Trophoblast cell (in vitro differentiated cells and primary cell): ENCODE data around the gene SELENOO.
A peak's percentile ranks its signal among the peaks of the same experiment; 100 is the strongest.

Experiments used
- DNase-seq, 2 donors: peaks; one replicate each; pipeline ENCODE4 v3.0.0-alpha.2; 2016
- H2AFZ ChIP-seq: 2 replicates; pipeline ENCODE4 v1.6.1; 2013; ENCODE audit warnings: low read length, moderate library complexity, mild to moderate bottlenecking; ENCODE audit not compliant: insufficient read depth, poor library complexity
- H2AK5ac ChIP-seq: 2 replicates; pipeline ENCODE4 v1.6.1; 2013; ENCODE audit warnings: mild to moderate bottlenecking, low read length
- H2BK120ac ChIP-seq: 2 replicates; pipeline ENCODE4 v1.6.1; 2013; ENCODE audit warnings: low read length, mild to moderate bottlenecking, moderate library complexity; ENCODE audit not compliant: insufficient read depth, poor library complexity
- H2BK12ac ChIP-seq: 2 replicates; pipeline ENCODE4 v1.6.1; 2013; ENCODE audit warnings: mild to moderate bottlenecking, low read length, moderate library complexity
- H2BK5ac ChIP-seq: 2 replicates; pipeline ENCODE4 v1.6.1; 2013; ENCODE audit warnings: low read length, low read depth, moderate library complexity, mild to moderate bottlenecking; ENCODE audit not compliant: poor library complexity
- H3K14ac ChIP-seq: 2 replicates; pipeline ENCODE4 v1.6.1; 2013; ENCODE audit warnings: mild to moderate bottlenecking, low read length
- H3K18ac ChIP-seq: 2 replicates; pipeline ENCODE4 v1.6.1; 2013; ENCODE audit warnings: mild to moderate bottlenecking, low read length
- H3K23ac ChIP-seq: 2 replicates; pipeline ENCODE4 v1.6.1; 2013; ENCODE audit warnings: low read length
- H3K27ac ChIP-seq: 2 replicates; pipeline ENCODE4 v1.5.1; 2013; ENCODE audit warnings: low read depth, mild to moderate bottlenecking, inconsistent platforms, low read length, moderate library complexity
- H3K27me3 ChIP-seq: 2 replicates; pipeline ENCODE4 v1.6.1; 2013; ENCODE audit warnings: inconsistent platforms, mild to moderate bottlenecking, low read length, moderate library complexity; ENCODE audit not compliant: insufficient read depth
- H3K36me3 ChIP-seq, 2 experiments: 1 replicate in 1 of 2; 2 replicates in 1 of 2; pipeline ENCODE4 v1.6.1; 2013; ENCODE audit warnings: low read length in 2 of 2, mild to moderate bottlenecking in 2 of 2, moderate library complexity in 1 of 2; ENCODE audit not compliant: insufficient read depth in 2 of 2, control insufficient read depth in 1 of 2
- H3K4ac ChIP-seq: 2 replicates; pipeline ENCODE4 v1.6.1; 2013; ENCODE audit warnings: low read depth, mild to moderate bottlenecking, low read length, moderate library complexity
- H3K4me1 ChIP-seq, 2 experiments: 1 replicate in 1 of 2; 2 replicates in 1 of 2; pipeline ENCODE4 v1.6.1; 2013; ENCODE audit warnings: low read length in 2 of 2, mild to moderate bottlenecking in 2 of 2, moderate library complexity in 1 of 2; ENCODE audit not compliant: insufficient read depth in 2 of 2, control insufficient read depth in 1 of 2
- H3K4me2 ChIP-seq: 2 replicates; pipeline ENCODE4 v1.6.1; 2013; ENCODE audit warnings: inconsistent platforms, mild to moderate bottlenecking, low read length, moderate library complexity
- H3K4me3 ChIP-seq: 2 replicates; pipeline ENCODE4 v1.5.1; 2013; ENCODE audit warnings: mild to moderate bottlenecking, low read depth, low read length, inconsistent platforms
- H3K79me1 ChIP-seq: one replicate; pipeline ENCODE4 v1.6.1; 2013; ENCODE audit warnings: low read length
- H3K79me2 ChIP-seq: 2 replicates; pipeline ENCODE4 v1.6.1; 2013; ENCODE audit warnings: low read length, mild to moderate bottlenecking; ENCODE audit not compliant: control insufficient read depth, insufficient read depth, poor library complexity
- H3K9ac ChIP-seq: 2 replicates; pipeline ENCODE4 v1.6.1; 2013; ENCODE audit warnings: mild to moderate bottlenecking, low read length
- H3K9me3 ChIP-seq: 2 replicates; pipeline ENCODE4 v1.6.1; 2013; ENCODE audit warnings: low read depth, mild to moderate bottlenecking, control low read depth, inconsistent platforms, low read length; ENCODE audit not compliant: insufficient read depth
- H4K12ac ChIP-seq: 2 replicates; pipeline ENCODE4 v1.6.1; 2013; ENCODE audit warnings: low read depth, mild to moderate bottlenecking, low read length, moderate library complexity
- H4K8ac ChIP-seq: 2 replicates; pipeline ENCODE4 v1.6.1; 2013; ENCODE audit warnings: low read depth, mild to moderate bottlenecking, low read length, moderate library complexity
- H4K91ac ChIP-seq: one replicate; pipeline ENCODE4 v1.6.1; 2013; ENCODE audit warnings: low read depth, mild to moderate bottlenecking, low read length, moderate library complexity
- WGBS: extraction: QIAGEN DNeasy Blood & Tissue Kit; methylation state at CpG from one replicate; pipeline ENCODE4 v1.1.7; 2013; ENCODE audit warnings: missing lambda C conversion rate; ENCODE audit not compliant: insufficient read length, insufficient coverage; ENCODE audit errors: extremely low coverage; 5-methylcytosine and 5-hydroxymethylcytosine counted together

The SELENOO gene

DNA sequence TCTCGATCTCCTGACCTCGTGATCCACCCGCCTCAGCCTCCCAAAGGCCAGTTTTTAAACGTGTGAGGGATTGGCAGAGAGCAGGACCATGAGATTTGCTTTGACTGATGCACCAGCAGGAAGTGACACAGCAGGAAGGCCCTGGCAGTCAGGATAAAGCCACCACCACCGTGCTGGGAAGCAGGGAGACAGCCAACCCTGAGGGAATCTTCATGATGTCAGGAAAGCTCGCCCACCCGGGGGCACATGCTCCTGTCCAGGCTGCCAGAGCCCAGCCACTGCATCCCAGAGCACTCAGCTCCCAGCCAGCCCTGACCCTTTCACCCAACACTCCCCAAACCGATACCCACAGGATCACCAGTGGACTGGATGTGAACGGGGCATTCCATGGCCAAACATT is 37.9 kb downstream of the SELENOO start:
- Histone ChIP-seq H3K9me3 (peaks cover 19% of the 10 kb centered on the region), H3K4me1 (peaks cover 3 to 7% of the 10 kb centered on the region in 2 experiments), H3K4ac (no peak overlapping the region), H2AK5ac (no peak overlapping the region), H2BK12ac (no peak overlapping the region), H4K91ac (no peak overlapping the region), H4K8ac (no peak overlapping the region), H3K18ac (no peak overlapping the region), H3K27me3 (no peaks in the 10 kb centered on the region), H3K79me2 (peaks cover 2% of the 10 kb centered on the region), H2BK5ac (no peak overlapping the region), H3K36me3 (peaks cover 16 to 18% of the 10 kb centered on the region in 2 experiments), H3K14ac (no peak overlapping the region), H3K23ac (no peak overlapping the region), H3K4me2 (no peak overlapping the region), H2AFZ (no peak overlapping the region), H3K4me3 (no peak overlapping the region), H3K9ac (no peak overlapping the region), H2BK120ac (no peak overlapping the region), H3K79me1 (no peaks in the 10 kb centered on the region), H3K27ac (no peak overlapping the region), H4K12ac (no peak overlapping the region)
- no CpG with 5 or more reads among the region's 9 CpGs for WGBS
- DNase-seq, result no peak

DNA sequence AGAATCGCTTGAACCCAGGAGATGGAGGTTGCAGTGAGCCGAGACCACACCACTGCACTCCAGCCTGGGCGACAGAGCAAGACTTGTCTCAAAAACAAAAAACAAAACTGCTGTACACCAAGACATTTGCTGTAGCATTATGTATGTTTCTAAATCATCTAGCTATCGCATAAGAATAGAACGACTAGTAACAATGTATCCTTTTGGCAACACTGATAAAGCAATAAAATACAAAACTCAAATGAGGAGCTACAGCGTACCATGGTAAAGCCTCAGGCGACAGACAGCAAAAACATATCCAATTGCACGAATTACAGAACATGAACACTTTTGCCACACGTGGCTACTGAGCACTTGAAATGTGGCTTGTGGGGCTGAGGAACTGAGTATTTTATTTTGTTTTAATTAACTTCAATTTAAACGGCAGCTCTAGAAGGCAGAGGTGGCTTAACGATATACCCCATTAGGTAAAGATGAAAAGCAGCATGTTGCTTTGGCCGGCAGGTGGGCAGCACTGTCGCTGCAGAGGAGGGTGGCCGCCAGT is 41.7 kb downstream of the SELENOO start:
- H3K27ac ChIP-seq, result no peak overlapping the region
- no peak for DNase-seq
- peaks cover 11% of the 10 kb centered on the region for H3K79me2 ChIP-seq
- peaks cover 10 to 18% of the 10 kb centered on the region in 2 experiments for H3K4me1 ChIP-seq
- H3K4ac ChIP-seq, result no peak overlapping the region
- no peak overlapping the region for H4K8ac ChIP-seq
- H2BK120ac ChIP-seq, result no peak overlapping the region
- H4K12ac ChIP-seq, result no peak overlapping the region
- H2BK12ac ChIP-seq, result no peak overlapping the region
- H3K4me2 ChIP-seq, result no peak overlapping the region
- no peak overlapping the region for H3K9ac ChIP-seq
- peaks cover 26 to 30% of the 10 kb centered on the region in 2 experiments for H3K36me3 ChIP-seq
- no peak overlapping the region for H2AK5ac ChIP-seq
- H3K18ac ChIP-seq, result no peak overlapping the region
- H3K14ac ChIP-seq, result no peak overlapping the region
- no peak overlapping the region for H2BK5ac ChIP-seq
- H3K4me3 ChIP-seq, result no peak overlapping the region
- H3K79me1 ChIP-seq, result peaks cover 7% of the 10 kb centered on the region
- no peak overlapping the region for H3K23ac ChIP-seq
- WGBS, result no CpG with 5 or more reads among the region's 14 CpGs
- H3K9me3 ChIP-seq, result peaks cover 2% of the 10 kb centered on the region
- no peak overlapping the region for H2AFZ ChIP-seq
- no peak overlapping the region for H4K91ac ChIP-seq
- no peaks in the 10 kb centered on the region for H3K27me3 ChIP-seq

DNA sequence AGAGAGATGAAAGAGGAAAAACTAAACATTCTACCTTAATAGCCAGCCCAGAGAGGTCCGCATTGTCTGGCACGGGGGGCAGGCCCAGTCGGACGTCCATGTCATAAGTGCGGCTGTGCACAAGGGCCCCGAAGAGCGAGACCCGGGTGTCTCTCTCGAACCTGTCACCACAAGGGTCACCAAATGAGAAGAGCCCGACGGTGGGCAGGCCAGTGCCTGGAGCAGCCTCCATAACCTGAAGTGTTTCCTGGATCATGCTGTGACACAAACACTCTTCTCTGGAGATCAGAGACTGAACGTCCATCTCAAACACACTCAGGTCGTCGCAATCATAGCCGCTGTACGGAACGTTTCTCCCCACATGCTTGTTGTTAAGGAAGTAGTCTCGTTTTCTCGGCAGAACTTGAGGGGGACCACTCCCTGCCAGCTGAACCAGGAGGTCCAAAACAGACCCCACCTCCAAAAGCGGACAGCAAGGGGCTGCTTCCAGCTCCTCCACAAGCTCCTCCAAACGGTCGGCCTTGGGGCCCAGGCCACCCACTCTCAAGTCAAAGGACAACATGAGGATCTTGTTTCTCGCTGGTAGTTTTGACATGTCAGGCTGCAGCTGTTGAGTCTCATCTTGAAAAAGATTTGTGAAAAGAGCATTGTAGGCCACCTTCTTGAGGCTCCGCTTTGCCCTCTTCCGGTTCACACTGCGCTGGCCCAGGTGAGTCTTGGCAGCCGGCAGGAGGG is 43.0 kb downstream of the SELENOO start:
- no peak overlapping the region for H3K27ac ChIP-seq
- H3K4me1 ChIP-seq, result peaks cover 10 to 18% of the 10 kb centered on the region in 2 experiments
- H2AK5ac ChIP-seq, result no peak overlapping the region
- H2BK12ac ChIP-seq, result no peak overlapping the region
- H4K8ac ChIP-seq, result peak overlapping the region; percentile 92
- H4K12ac ChIP-seq, result peak overlapping the region; percentile 9
- H3K27me3 ChIP-seq, result no peaks in the 10 kb centered on the region
- no peak overlapping the region for H2BK120ac ChIP-seq
- H3K79me1 ChIP-seq, result peaks cover 7% of the 10 kb centered on the region
- peak overlapping the region; percentile 2 for H3K14ac ChIP-seq
- H3K18ac ChIP-seq, result no peak overlapping the region
- H3K4me2 ChIP-seq, result peak overlapping the region; percentile 84
- no peak overlapping the region for H2AFZ ChIP-seq
- no peak overlapping the region for H2BK5ac ChIP-seq
- DNase-seq, result no peak
- peak overlapping the region; percentile 53 for H3K4ac ChIP-seq
- no peak overlapping the region for H3K23ac ChIP-seq
- peaks cover 2% of the 10 kb centered on the region for H3K9me3 ChIP-seq
- no CpG with 5 or more reads among the region's 27 CpGs for WGBS
- H3K36me3 ChIP-seq, result peaks cover 35% of the 10 kb centered on the region in 2 experiments
- H3K9ac ChIP-seq, result peak overlapping the region; percentile 60
- H4K91ac ChIP-seq, result no peak overlapping the region
- H3K79me2 ChIP-seq, result peaks cover 11% of the 10 kb centered on the region
- peak overlapping the region; percentile 92 for H3K4me3 ChIP-seq

DNA sequence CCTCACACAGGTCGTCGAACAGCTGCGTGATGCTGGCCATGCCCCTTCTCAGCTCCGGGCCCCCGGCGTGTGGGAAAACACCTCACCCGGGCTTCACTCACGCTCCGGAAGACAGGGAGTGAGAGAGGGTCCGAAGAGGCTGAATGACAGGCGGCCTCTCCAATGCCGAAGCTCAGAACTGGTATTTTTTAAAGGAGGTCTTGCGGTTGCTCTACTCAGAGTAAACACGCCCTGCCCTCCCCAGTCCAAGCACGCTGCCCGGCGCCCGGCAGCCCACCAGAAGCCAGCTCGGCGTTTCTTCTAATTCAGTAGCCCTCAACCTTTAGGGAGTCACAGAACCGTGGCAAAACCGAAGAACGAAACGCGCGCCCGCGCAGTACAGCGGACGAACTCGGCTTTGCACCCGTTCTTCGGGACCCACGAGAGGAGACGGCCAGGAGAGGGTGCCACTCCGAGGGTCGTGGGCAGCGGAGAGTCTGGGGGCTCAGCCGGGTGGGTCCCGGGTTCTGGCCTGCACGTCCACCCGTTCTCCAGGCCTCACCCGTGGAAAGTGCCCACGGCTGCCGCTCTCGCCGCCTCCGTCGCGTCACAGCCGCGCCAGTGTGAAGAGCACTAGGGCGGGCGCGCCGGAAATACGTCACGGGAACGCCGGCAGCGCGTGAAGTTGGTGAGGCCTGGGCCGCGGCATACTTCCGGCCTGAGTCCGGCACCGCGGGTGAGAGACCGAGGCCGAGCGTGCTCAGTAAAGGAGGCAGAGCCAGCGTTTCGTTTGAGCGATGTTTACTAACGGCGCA is 43.8 kb downstream of the SELENOO start, which contains the start of gene TUBGCP6:
TUBGCP6 (minus strand) TSS at position 604 of the 794 bp plus-strand sequence; CDS start at position 40, 564 bp downstream.
- WGBS, result no CpG with 5 or more reads among the region's 76 CpGs
- peak; percentile 93 to 95 for DNase-seq
- no peaks in the 10 kb centered on the region for H3K27me3 ChIP-seq

More for the DNA sequence above, 43.8 kb downstream of the SELENOO start, which contains the start of gene TUBGCP6:
- Histone ChIP-seq H3K79me1 (peaks cover 7% of the 10 kb centered on the region), H4K12ac (peak within 1 kb of the TSS; percentile 91), H2BK5ac (peak within 1 kb of the TSS; percentile 73), H3K14ac (peak within 1 kb of the TSS; percentile 92), H3K4me3 (peak within 1 kb of the TSS; percentile 92), H2BK12ac (no peak within 1 kb of the TSS), H2AK5ac (peak within 1 kb of the TSS; percentile 29), H3K27ac (peak within 1 kb of the TSS; percentile 87), H2AFZ (peak within 1 kb of the TSS; percentile 86), H3K4me2 (peak within 1 kb of the TSS; percentile 90), H2BK120ac (peak within 1 kb of the TSS; percentile 52), H3K4me1 (peaks cover 10 to 18% of the 10 kb centered on the region in 2 experiments), H3K18ac (peak within 1 kb of the TSS; percentile 95), H3K36me3 (peaks cover 33 to 35% of the 10 kb centered on the region in 2 experiments), H3K23ac (no peak within 1 kb of the TSS), H3K9me3 (peaks cover 2% of the 10 kb centered on the region), H3K4ac (peak within 1 kb of the TSS; percentile 75), H4K8ac (peak within 1 kb of the TSS; percentile 97), H3K79me2 (peaks cover 11% of the 10 kb centered on the region), H3K9ac (peak within 1 kb of the TSS; percentile 88), H4K91ac (peak within 1 kb of the TSS; percentile 86)
